ENCODE results near the gene DGCR2.

GRCh38 chr22:19136915-19137314 lies 14.7 kb upstream of the DGCR2 start:
- TF ChIP-seq EP300 (IDR thresholded peaks at IDR 0.05) (no peak), CTCF (IDR thresholded peaks at IDR 0.05) (no peak), POLR2A (IDR thresholded peaks at IDR 0.05) (no peak)
